GM12878 (cell line): ENCODE data around the gene KLF7. TPM values are rescaled to one million over a fixed set of nuclear protein-coding genes. Genes with fewer than 3 reads are reported as not detected.

ENCODE experiments used
- ATAC-seq: fragments of 200-7000 bp; cut with Tn5 transposase; 3 replicates; pipeline ENCODE4 v1.9.1; 2020; ENCODE audit warnings: mild to moderate bottlenecking, moderate library complexity
- BruUV-seq: library from RNA; stranded (reverse); fragments of 400-500 nt; replicated peaks from 2 replicates; lab custom pipeline; 2021; lab: Mats Ljungman, UMichigan
- CTCF ChIA-PET: fragments of 300-600 bp; sonication (Branson Sonifier 250); formaldehyde crosslinking; extraction: SDS; loops from one replicate; lab custom pipeline; 2021; ENCODE audit warnings: inconsistent platforms; lab: Yijun Ruan, JAX
- POLR2A ChIA-PET: fragments of 350-600 bp; formaldehyde crosslinking; extraction: SDS; loops from one replicate; lab custom pipeline; 2021; ENCODE audit warnings: inconsistent platforms; lab: Charles Lee
- RAD21 ChIA-PET: fragments of 300-600 bp; sonication (Branson Sonifier 250); formaldehyde crosslinking; loops from one replicate; lab custom pipeline; 2023; ENCODE audit warnings: antibody characterized with exemption; ENCODE audit not compliant: unreplicated experiment; lab: Charles Lee
- SMC1A ChIA-PET: fragments of 300-600 bp; sonication (Branson Sonifier 250); formaldehyde crosslinking; loops from one replicate; lab custom pipeline; 2023; ENCODE audit not compliant: unreplicated experiment, uncharacterized antibody; lab: Charles Lee
- DNase-seq: peaks from one replicate; pipeline ENCODE4 v3.0.0-alpha.2; 2011; ENCODE audit warnings: low read depth, low spot score
- FAIRE-seq: peaks from 3 replicates; lab custom pipeline; 2011; peaks lifted over from hg19 to GRCh38; lab: Jason Lieb, UNC
- H2AFZ ChIP-seq: 2 replicates; pipeline ENCODE4 v1.6.0; 2011; ENCODE audit warnings: low read depth, low read length, control low read depth; ENCODE audit not compliant: control insufficient read depth
- H3K27ac ChIP-seq: 2 replicates; pipeline ENCODE4 v1.5.1; 2011; ENCODE audit warnings: control low read depth; ENCODE audit not compliant: control insufficient read depth, insufficient read depth
- H3K27me3 ChIP-seq, 2 experiments: replicated peaks in 1 of 2; 2 replicates each; pipeline versions ENCODE4 v1.6.0 to v1.6.1; 2011; ENCODE audit warnings: low read length in 1 of 2; ENCODE audit not compliant: control insufficient read depth in 2 of 2, insufficient read depth in 2 of 2
- H3K36me3 ChIP-seq, 2 experiments: 2 replicates each; pipeline ENCODE4 v1.5.1; 2011; ENCODE audit warnings: low read length in 1 of 2; ENCODE audit not compliant: control insufficient read depth in 2 of 2, insufficient read depth in 2 of 2
- H3K4me1 ChIP-seq: 2 replicates; pipeline ENCODE4 v1.6.1; 2011; ENCODE audit warnings: mild to moderate bottlenecking, low read length, moderate library complexity, mixed read lengths; ENCODE audit not compliant: control insufficient read depth, insufficient read depth
- H3K4me2 ChIP-seq: 2 replicates; pipeline ENCODE4 v1.6.0; 2011; ENCODE audit warnings: control low read depth; ENCODE audit not compliant: control insufficient read depth, insufficient read depth
- H3K4me3 ChIP-seq: fragments of 200-600 bp; sonication (generic); 2 replicates; pipeline ENCODE4 v1.5.1; 2016
- H3K79me2 ChIP-seq: 2 replicates; pipeline ENCODE4 v1.6.0; 2011; ENCODE audit warnings: low read length; ENCODE audit not compliant: control insufficient read depth, insufficient read depth
- H3K9ac ChIP-seq: 2 replicates; pipeline ENCODE4 v1.8.0; 2011; ENCODE audit warnings: low read length, control low read depth, mixed read lengths; ENCODE audit not compliant: control insufficient read depth, insufficient read depth
- H3K9me3 ChIP-seq: replicated peaks from 3 replicates; pipeline ENCODE4 v1.5.1; 2011; ENCODE audit warnings: mild to moderate bottlenecking, low read length; ENCODE audit not compliant: control insufficient read depth, insufficient read depth
- H4K20me1 ChIP-seq: 2 replicates; pipeline ENCODE4 v1.6.0; 2011; ENCODE audit not compliant: control insufficient read depth, insufficient read depth
- ATF7 ChIP-seq: fragments of 450-650 bp; IDR thresholded peaks from 2 replicates; pipeline ENCODE4 v1.6.1; 2016; ENCODE audit warnings: low read depth, mild to moderate bottlenecking
- CREM ChIP-seq: IDR thresholded peaks from 2 replicates; pipeline ENCODE4 v1.6.1; 2014; ENCODE audit warnings: antibody characterized with exemption, low read depth
- ETV6 ChIP-seq, 2 experiments: fragments of 450-650 bp in 1 of 2; IDR thresholded peaks in 1 of 2; conservative IDR thresholded peaks in 1 of 2; 2 replicates each; pipeline ENCODE4 v1.6.1; 2014; ENCODE audit warnings: antibody characterized with exemption in 1 of 2, borderline replicate concordance in 1 of 2, low read depth in 1 of 2, mild to moderate bottlenecking in 1 of 2, moderate library complexity in 1 of 2
- GATAD2B ChIP-seq: fragments of 450-650 bp; conservative IDR thresholded peaks from 2 replicates; pipeline ENCODE4 v1.6.1; 2017; ENCODE audit warnings: low read depth, mild to moderate bottlenecking, moderate library complexity
- HDGF ChIP-seq: fragments of 450-650 bp; IDR thresholded peaks from 2 replicates; pipeline ENCODE4 v1.6.1; 2016; ENCODE audit warnings: antibody characterized with exemption
- IKZF2 ChIP-seq, 2 experiments: fragments of 450-650 bp; IDR thresholded peaks; 2 replicates each; pipeline ENCODE4 v1.6.1; 2017; ENCODE audit warnings: mild to moderate bottlenecking in 2 of 2, moderate library complexity in 2 of 2
- IRF4 ChIP-seq: IDR thresholded peaks from 2 replicates; pipeline ENCODE4 v1.6.1; 2011; ENCODE audit warnings: low read depth, low read length
- KLF5 ChIP-seq: fragments of 450-650 bp; IDR thresholded peaks from 2 replicates; pipeline ENCODE4 v1.6.1; 2014; ENCODE audit warnings: mild to moderate bottlenecking; ENCODE audit not compliant: partially characterized antibody
- NBN ChIP-seq: fragments of 450-650 bp; IDR thresholded peaks from 2 replicates; pipeline ENCODE4 v1.6.1; 2016
- POLR2A ChIP-seq: IDR thresholded peaks from 2 replicates; pipeline ENCODE4 v1.6.1; 2011; ENCODE audit warnings: low read depth, mild to moderate bottlenecking, low read length
- POU2F2 ChIP-seq: IDR thresholded peaks from 3 replicates; pipeline ENCODE4 v1.6.1; 2011; ENCODE audit warnings: low read depth, mild to moderate bottlenecking, low read length, borderline replicate concordance
- SMAD5 ChIP-seq: IDR thresholded peaks from 2 replicates; pipeline ENCODE4 v1.6.1; 2016; ENCODE audit warnings: antibody characterized with exemption, low read depth
- SMARCA5 ChIP-seq: fragments of 450-650 bp; IDR thresholded peaks from 2 replicates; pipeline ENCODE4 v1.6.1; 2017; ENCODE audit warnings: mild to moderate bottlenecking
- SP1 ChIP-seq: IDR thresholded peaks from one replicate; pipeline ENCODE4 v1.6.1; 2011; ENCODE audit warnings: low read depth, low read length
- TCF3 ChIP-seq: IDR thresholded peaks from 2 replicates; pipeline ENCODE4 v1.6.1; 2012; ENCODE audit warnings: low read depth, mild to moderate bottlenecking, low read length, borderline replicate concordance; ENCODE audit not compliant: insufficient read depth
- WRNIP1 ChIP-seq: IDR thresholded peaks from 2 replicates; pipeline ENCODE4 v1.6.1; 2011; ENCODE audit warnings: low read depth, low read length, improper control_type of control experiment, borderline replicate concordance
- WGBS: methylation state at CpG from one replicate; pipeline ENCODE4 v1.1.6; 2016; ENCODE audit warnings: low lambda C conversion rate; ENCODE audit not compliant: insufficient replicate concordance, insufficient coverage; ENCODE audit errors: missing lambda C conversion rate; 5-methylcytosine and 5-hydroxymethylcytosine counted together
- in situ Hi-C: fragments of 300-500 bp; cut with MboI; formaldehyde crosslinking; loops from 9 replicates; pipeline ENCODE4 v1.14.3; 2018; ENCODE audit warnings: mixed read lengths
- intact Hi-C: fragments of 100-400 bp; cut with micrococcal nuclease; formaldehyde crosslinking; loops from one replicate; pipeline ENCODE4 v1.14.2; 2022; ENCODE audit not compliant: unreplicated experiment
- polyA plus RNA-seq, 11 experiments: library from polyadenylated mRNA; depleted of rRNA in 4 of 11; unstranded in 6 of 11; stranded (reverse) in 5 of 11; fragments of >200 nt; fragmentation: Nextera tagmentation in 4 of 11; fragmentation: Illumina TruSeq in 1 of 11; extraction: Ambion mirVana in 4 of 11; extraction: Trizol in 1 of 11; gene quantifications; 1 replicate in 1 of 11; 2 replicates in 10 of 11; pipeline versions ENCODE4 v1.2.1 to v1.2.3, GENCODE V29; 2011 to 2016; ENCODE audit warnings: inconsistent platforms in 2 of 11, missing spikeins in 2 of 11, low read depth in 1 of 11
- total RNA-seq, 4 experiments: library from RNA; depleted of rRNA in 3 of 4; stranded (reverse); fragments of >200 nt in 3 of 4; fragmentation: Illumina TruSeq in 1 of 4; extraction: Trizol in 1 of 4; gene quantifications; 2 replicates each; pipeline versions ENCODE4 v1.2.1 to v1.2.3, GENCODE V29; 2013 to 2021
- TF ChIP-seq, protein P1 (sequence below): IDR thresholded peaks from 2 replicates; pipeline ENCODE4 v1.6.1; 2012; ENCODE audit warnings: mild to moderate bottlenecking, low read depth, low read length
- TF ChIP-seq, protein P2 (sequence below): fragments of 450-650 bp; IDR thresholded peaks from 2 replicates; pipeline ENCODE4 v1.6.1; 2017; ENCODE audit warnings: mild to moderate bottlenecking, moderate library complexity
- TF ChIP-seq, protein P3 (sequence below): fragments of 450-650 bp; IDR thresholded peaks from 2 replicates; pipeline ENCODE4 v1.6.1; 2016; ENCODE audit warnings: mild to moderate bottlenecking

Gene KLF7
- total and polyA plus RNA-seq, 10 of the 15 experiments (the other 5 are each of a cell fraction or from before 2014, with no cell fraction given) = 2.4 to 24.8 (median 8.5) TPM

DNA sequence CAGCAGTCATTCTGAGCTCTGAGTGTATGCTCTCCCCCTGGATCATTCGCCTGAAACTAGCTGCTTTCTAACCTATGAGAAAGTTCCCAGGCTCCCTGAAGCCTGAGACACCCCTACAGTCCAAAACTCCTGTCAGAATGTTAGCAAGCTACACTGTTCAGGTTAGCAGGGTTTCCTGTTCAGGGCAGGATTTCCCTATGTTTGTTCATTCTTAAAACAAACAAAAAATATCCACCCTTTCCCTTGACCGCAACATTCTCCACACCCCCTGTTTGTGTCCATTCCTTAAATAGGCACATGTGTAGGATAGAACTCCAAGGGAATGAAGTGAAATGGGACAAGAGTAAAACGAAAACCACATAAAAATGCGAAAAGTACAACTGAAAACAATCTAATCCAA is 83.1 kb downstream of the KLF7 start:
- no peaks in the 10 kb centered on the region for H3K4me1 ChIP-seq
- ATAC-seq = no peak
- CTCF ChIA-PET = interaction anchor here (1.5 kb wide), 1 partner anchor 9 kb away, joined by 3 read pairs; no protein-coding TSS in a partner anchor
- H3K27ac ChIP-seq = no peak overlapping the region
- H4K20me1 ChIP-seq = no peaks in the 10 kb centered on the region
- H3K4me3 ChIP-seq = no peak overlapping the region
- 98% methylated on average over 4 of the region's 4 CpGs for WGBS
- SMC1A ChIA-PET = no interaction called here
- no TSS peak for BruUV-seq
- POLR2A ChIA-PET = no interaction called here
- FAIRE-seq = no peak
- DNase-seq = no peak
- in situ Hi-C loops = no loop called here
- H3K9ac ChIP-seq = no peak overlapping the region
- H3K36me3 ChIP-seq = peaks cover 0 to 3% of the 10 kb centered on the region in 2 experiments; a peak in 2 of 4 replicates
- no peak overlapping the region for H3K4me2 ChIP-seq
- H3K9me3 ChIP-seq = no peaks in the 10 kb centered on the region
- RAD21 ChIA-PET = interaction anchor here (0.9 kb wide), 1 partner anchor 9 kb away, joined by 5 read pairs; no protein-coding TSS in a partner anchor
- H3K27me3 ChIP-seq = no peaks in the 10 kb centered on the region
- no peaks in the 10 kb centered on the region for H3K79me2 ChIP-seq
- intact Hi-C loops = no loop called here
- no peak overlapping the region for H2AFZ ChIP-seq
- TF ChIP-seq, protein P1, sequence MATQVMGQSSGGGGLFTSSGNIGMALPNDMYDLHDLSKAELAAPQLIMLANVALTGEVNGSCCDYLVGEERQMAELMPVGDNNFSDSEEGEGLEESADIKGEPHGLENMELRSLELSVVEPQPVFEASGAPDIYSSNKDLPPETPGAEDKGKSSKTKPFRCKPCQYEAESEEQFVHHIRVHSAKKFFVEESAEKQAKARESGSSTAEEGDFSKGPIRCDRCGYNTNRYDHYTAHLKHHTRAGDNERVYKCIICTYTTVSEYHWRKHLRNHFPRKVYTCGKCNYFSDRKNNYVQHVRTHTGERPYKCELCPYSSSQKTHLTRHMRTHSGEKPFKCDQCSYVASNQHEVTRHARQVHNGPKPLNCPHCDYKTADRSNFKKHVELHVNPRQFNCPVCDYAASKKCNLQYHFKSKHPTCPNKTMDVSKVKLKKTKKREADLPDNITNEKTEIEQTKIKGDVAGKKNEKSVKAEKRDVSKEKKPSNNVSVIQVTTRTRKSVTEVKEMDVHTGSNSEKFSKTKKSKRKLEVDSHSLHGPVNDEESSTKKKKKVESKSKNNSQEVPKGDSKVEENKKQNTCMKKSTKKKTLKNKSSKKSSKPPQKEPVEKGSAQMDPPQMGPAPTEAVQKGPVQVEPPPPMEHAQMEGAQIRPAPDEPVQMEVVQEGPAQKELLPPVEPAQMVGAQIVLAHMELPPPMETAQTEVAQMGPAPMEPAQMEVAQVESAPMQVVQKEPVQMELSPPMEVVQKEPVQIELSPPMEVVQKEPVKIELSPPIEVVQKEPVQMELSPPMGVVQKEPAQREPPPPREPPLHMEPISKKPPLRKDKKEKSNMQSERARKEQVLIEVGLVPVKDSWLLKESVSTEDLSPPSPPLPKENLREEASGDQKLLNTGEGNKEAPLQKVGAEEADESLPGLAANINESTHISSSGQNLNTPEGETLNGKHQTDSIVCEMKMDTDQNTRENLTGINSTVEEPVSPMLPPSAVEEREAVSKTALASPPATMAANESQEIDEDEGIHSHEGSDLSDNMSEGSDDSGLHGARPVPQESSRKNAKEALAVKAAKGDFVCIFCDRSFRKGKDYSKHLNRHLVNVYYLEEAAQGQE = no peak
- no peak for TF ChIP-seq POLR2A
- TF ChIP-seq POU2F2 = no peak
- TF ChIP-seq, protein P2, sequence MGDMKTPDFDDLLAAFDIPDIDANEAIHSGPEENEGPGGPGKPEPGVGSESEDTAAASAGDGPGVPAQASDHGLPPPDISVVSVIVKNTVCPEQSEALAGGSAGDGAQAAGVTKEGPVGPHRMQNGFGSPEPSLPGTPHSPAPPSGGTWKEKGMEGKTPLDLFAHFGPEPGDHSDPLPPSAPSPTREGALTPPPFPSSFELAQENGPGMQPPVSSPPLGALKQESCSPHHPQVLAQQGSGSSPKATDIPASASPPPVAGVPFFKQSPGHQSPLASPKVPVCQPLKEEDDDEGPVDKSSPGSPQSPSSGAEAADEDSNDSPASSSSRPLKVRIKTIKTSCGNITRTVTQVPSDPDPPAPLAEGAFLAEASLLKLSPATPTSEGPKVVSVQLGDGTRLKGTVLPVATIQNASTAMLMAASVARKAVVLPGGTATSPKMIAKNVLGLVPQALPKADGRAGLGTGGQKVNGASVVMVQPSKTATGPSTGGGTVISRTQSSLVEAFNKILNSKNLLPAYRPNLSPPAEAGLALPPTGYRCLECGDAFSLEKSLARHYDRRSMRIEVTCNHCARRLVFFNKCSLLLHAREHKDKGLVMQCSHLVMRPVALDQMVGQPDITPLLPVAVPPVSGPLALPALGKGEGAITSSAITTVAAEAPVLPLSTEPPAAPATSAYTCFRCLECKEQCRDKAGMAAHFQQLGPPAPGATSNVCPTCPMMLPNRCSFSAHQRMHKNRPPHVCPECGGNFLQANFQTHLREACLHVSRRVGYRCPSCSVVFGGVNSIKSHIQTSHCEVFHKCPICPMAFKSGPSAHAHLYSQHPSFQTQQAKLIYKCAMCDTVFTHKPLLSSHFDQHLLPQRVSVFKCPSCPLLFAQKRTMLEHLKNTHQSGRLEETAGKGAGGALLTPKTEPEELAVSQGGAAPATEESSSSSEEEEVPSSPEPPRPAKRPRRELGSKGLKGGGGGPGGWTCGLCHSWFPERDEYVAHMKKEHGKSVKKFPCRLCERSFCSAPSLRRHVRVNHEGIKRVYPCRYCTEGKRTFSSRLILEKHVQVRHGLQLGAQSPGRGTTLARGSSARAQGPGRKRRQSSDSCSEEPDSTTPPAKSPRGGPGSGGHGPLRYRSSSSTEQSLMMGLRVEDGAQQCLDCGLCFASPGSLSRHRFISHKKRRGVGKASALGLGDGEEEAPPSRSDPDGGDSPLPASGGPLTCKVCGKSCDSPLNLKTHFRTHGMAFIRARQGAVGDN = no peak
- TF ChIP-seq SMAD5 = no peak
- no peak for TF ChIP-seq ETV6 (conservative IDR thresholded peaks at IDR 0.05 in 1 of 2, IDR thresholded peaks at IDR 0.05 in 1 of 2; ENCODE audit: borderline replicate concordance in 1 of 2, low read depth in 1 of 2)
- TF ChIP-seq WRNIP1 = no peak
- no peak for TF ChIP-seq IRF4
- TF ChIP-seq SP1 = no peak
- no peak for TF ChIP-seq GATAD2B
- TF ChIP-seq KLF5 = no peak
- no peak for TF ChIP-seq NBN
- no peak for TF ChIP-seq TCF3
- TF ChIP-seq, protein P3, sequence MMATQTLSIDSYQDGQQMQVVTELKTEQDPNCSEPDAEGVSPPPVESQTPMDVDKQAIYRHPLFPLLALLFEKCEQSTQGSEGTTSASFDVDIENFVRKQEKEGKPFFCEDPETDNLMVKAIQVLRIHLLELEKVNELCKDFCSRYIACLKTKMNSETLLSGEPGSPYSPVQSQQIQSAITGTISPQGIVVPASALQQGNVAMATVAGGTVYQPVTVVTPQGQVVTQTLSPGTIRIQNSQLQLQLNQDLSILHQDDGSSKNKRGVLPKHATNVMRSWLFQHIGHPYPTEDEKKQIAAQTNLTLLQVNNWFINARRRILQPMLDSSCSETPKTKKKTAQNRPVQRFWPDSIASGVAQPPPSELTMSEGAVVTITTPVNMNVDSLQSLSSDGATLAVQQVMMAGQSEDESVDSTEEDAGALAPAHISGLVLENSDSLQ = no peak
- no peak for TF ChIP-seq HDGF
- no peak for TF ChIP-seq SMARCA5
- TF ChIP-seq IKZF2 (IDR thresholded peaks at IDR 0.05) = no peak
- TF ChIP-seq ATF7 = no peak
- no peak for TF ChIP-seq CREM
